Lung (tissue), 12 donors: ENCODE measurements around the gene SKOR1. TPM values are rescaled to one million over a fixed set of nuclear protein-coding genes. Genes with fewer than 3 reads are reported as not detected.
A peak's percentile ranks its signal among the peaks of the same experiment; 100 is the strongest.

ENCODE experiments used
- ATAC-seq: fragments of 200-7000 bp; cut with Tn5 transposase; one replicate; pipeline ENCODE4 v1.9.1; 2020; ENCODE audit warnings: moderate number of reproducible peaks; ENCODE audit not compliant: insufficient read depth, low FRiP score
- DNase-seq, 3 donors: peaks; one replicate each; pipeline ENCODE4 v3.0.0-alpha.2; 2013 to 2017
- H3K27ac ChIP-seq, 2 donors: one replicate each; pipeline ENCODE4 v1.5.1; 2013; ENCODE audit warnings: mild to moderate bottlenecking in 2 of 2, moderate library complexity in 2 of 2, control low read depth in 1 of 2, inconsistent platforms in 1 of 2, low read depth in 1 of 2, low read length in 1 of 2
- H3K27me3 ChIP-seq, 3 donors: one replicate each; pipeline ENCODE4 v1.5.1; 2013; ENCODE audit warnings: low read length in 2 of 3; ENCODE audit not compliant: control insufficient read depth in 3 of 3, insufficient read depth in 3 of 3
- H3K36me3 ChIP-seq, 4 donors: one replicate each; pipeline ENCODE4 v1.5.1; 2013; ENCODE audit warnings: low read length in 4 of 4, mild to moderate bottlenecking in 1 of 4, moderate library complexity in 1 of 4; ENCODE audit not compliant: control insufficient read depth in 4 of 4, insufficient read depth in 4 of 4
- H3K4me1 ChIP-seq, 5 donors: one replicate each; pipeline ENCODE4 v1.5.1; 2013; ENCODE audit warnings: low read length in 5 of 5, mild to moderate bottlenecking in 2 of 5, moderate library complexity in 1 of 5; ENCODE audit not compliant: control insufficient read depth in 5 of 5, insufficient read depth in 5 of 5
- H3K4me3 ChIP-seq: one replicate; pipeline ENCODE4 v1.5.1; 2013; ENCODE audit warnings: mild to moderate bottlenecking, control low read depth, moderate library complexity
- H3K9ac ChIP-seq, 2 donors: one replicate each; pipeline ENCODE4 v1.5.1; 2013; ENCODE audit warnings: low read length in 2 of 2, control low read depth in 1 of 2; ENCODE audit not compliant: insufficient read depth in 1 of 2
- H3K9me3 ChIP-seq, 4 donors: one replicate each; pipeline ENCODE4 v1.5.1; 2013; ENCODE audit warnings: low read length in 3 of 4, mild to moderate bottlenecking in 1 of 4, moderate library complexity in 1 of 4; ENCODE audit not compliant: control insufficient read depth in 4 of 4, insufficient read depth in 3 of 4
- whole genome bisulfite sequencing, 2 donors: extraction: QIAGEN DNeasy Blood & Tissue Kit; methylation state at CpG; one replicate each; pipeline ENCODE4 v1.1.7; 2013; 5-methylcytosine and 5-hydroxymethylcytosine counted together
- polyA plus RNA-seq, 2 donors: library from polyadenylated mRNA; stranded (reverse); fragments of 200-250 nt; gene quantifications; one replicate each; pipeline ENCODE4 v1.2.1, GENCODE V29; 2013
- total RNA-seq, 2 donors: library from RNA; depleted of rRNA in 1 of 2; stranded (reverse); fragments of >200 nt in 1 of 2; gene quantifications; one replicate each; pipeline ENCODE4 v1.2.1, GENCODE V29; 2014 to 2021
- TF ChIP-seq, protein P1 (sequence below): IDR thresholded peaks from 2 replicates; pipeline ENCODE4 v1.5.1; 2012; ENCODE audit warnings: mild to moderate bottlenecking; ENCODE audit errors: control extremely low read depth, extremely low read depth
- donor health status: control.
- donor health status: control.
- donor health status: Bipolar disorder and iron deficiency.
- donor health status: healthy.
- donor health status: DM: yes; HTN: yes; CAD: no.

Gene SKOR1
- total and polyA plus RNA-seq, 4 donors, result 0.17 to 0.46 (median 0.31) TPM

DNA sequence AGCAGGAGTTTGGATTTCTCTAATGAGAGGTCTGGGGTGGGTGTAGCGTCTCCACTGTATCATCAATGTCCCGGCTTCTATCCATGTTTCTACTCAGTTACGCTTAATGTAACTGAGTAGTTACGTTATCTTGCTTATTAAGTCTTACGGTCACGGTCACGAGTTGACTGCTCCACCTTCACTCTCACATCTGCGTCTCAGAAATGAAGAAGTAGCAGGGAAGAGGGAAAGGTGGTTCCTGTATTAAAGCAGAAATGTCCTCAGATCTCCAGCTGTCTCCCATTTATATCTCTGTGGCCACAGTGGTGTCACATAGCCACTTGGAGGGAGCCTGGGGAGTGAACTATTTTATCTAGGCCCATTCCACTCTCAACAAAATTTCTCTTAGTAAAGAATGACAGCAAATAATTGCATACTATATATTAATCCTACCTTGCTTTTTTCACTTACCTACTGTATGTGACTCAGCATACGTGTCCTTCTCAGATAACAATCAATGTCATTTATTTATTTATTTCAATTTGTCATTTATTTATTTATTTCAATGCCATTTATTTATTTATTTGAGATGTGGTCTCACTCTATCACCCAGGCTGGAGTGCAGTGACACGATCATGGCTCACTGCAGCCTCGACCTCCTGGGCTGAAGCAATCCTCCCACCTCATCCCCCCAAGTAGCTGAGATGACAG, 54.3 kb downstream of the SKOR1 start:
- Histone ChIP-seq H3K27me3 (no peaks in the 10 kb centered on the region), H3K4me3 (no peak overlapping the region), H3K9me3 (peaks cover 0 to 2% (median 0%) of the 10 kb centered on the region in 4 donors), H3K27ac (no peak overlapping the region), H3K4me1 (peaks cover 0 to 10% (median 0%) of the 10 kb centered on the region in 5 donors), H3K9ac (no peak overlapping the region), H3K36me3 (no peaks in the 10 kb centered on the region)
- DNase-seq (no peak), ATAC-seq (no peak)
- 45 to 86% methylated on average over 11 of the region's 11 CpGs for WGBS, 2 donors
- TF ChIP-seq, protein P1, sequence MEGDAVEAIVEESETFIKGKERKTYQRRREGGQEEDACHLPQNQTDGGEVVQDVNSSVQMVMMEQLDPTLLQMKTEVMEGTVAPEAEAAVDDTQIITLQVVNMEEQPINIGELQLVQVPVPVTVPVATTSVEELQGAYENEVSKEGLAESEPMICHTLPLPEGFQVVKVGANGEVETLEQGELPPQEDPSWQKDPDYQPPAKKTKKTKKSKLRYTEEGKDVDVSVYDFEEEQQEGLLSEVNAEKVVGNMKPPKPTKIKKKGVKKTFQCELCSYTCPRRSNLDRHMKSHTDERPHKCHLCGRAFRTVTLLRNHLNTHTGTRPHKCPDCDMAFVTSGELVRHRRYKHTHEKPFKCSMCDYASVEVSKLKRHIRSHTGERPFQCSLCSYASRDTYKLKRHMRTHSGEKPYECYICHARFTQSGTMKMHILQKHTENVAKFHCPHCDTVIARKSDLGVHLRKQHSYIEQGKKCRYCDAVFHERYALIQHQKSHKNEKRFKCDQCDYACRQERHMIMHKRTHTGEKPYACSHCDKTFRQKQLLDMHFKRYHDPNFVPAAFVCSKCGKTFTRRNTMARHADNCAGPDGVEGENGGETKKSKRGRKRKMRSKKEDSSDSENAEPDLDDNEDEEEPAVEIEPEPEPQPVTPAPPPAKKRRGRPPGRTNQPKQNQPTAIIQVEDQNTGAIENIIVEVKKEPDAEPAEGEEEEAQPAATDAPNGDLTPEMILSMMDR, result no peak

DNA sequence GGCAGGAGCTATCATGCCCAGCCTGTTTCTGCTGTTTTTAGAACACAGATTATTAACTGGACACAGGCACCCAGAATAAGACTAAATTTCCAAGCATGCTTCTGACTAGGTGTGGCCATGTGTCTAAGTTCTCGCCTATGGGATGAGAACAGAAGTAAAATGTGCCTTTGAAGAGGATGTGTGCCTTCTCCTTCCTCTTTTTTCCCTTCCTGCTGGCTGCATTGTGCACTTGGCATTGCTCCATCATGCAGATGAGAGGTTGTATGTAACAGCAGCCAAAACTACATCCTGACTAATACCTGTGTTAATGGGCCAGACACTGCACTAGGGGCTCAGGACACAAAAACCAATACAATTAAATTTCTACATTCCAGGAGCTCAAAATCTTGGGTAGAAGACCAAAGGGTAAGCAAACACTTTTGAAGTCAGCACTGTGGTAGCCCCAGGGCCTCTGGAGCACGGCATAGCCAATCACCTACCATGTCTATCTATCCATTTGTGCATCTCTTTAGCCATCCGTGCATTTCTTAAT, 55.4 kb downstream of the SKOR1 start:
- Histone ChIP-seq H3K9me3 (peaks cover 0 to 2% (median 0%) of the 10 kb centered on the region in 4 donors), H3K27me3 (no peaks in the 10 kb centered on the region), H3K4me3 (no peak overlapping the region), H3K9ac (no peak overlapping the region), H3K36me3 (no peaks in the 10 kb centered on the region), H3K4me1 (peaks cover 0 to 16% (median 0%) of the 10 kb centered on the region in 5 donors), H3K27ac (peak overlapping the region in 1 of 2 donors; percentile 33)
- no peak for ATAC-seq
- TF ChIP-seq, protein P1, result no peak
- WGBS, 2 donors, result 53 to 67% methylated on average over 3 of the region's 3 CpGs
- DNase-seq, result peak; percentile 22 to 50 (median 26)

DNA sequence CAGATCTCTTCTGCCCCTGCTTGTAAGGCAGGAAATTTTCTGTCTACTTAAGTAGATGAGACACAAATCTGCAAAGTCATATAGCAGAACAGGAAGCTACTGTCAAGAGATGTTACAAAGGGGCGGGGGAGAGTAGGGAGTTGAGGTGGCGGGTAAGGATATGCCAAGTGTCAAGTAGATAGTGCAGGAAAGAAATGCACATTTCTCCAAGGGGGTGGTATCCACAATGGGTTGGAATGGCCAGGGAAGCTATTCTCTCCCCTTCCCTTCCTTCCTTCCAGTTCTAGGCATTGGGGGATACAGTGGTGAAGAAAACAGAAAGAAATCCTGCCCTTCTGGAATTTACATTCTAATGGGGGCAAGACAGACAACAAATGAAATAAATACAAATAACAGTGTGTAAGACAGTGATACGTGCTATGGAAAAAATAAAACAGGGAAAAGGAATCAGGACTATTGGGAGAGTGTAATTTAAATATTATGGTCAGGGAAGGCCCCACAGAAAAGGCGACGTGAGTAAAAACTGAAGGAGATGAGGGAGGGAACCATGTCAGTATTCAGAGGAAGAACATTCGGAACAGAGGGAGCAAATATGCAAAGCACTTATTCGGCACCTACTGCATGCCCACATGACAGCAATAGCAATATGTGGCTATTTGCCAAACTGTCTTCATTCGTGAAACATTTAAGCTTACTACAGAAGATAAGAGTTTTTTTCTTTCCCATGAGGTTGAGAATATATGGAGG, 57.4 kb downstream of the SKOR1 start:
- Histone ChIP-seq H3K36me3 (no peaks in the 10 kb centered on the region), H3K9ac (no peak overlapping the region), H3K9me3 (peaks cover 0 to 2% (median 0%) of the 10 kb centered on the region in 4 donors), H3K4me1 (peaks cover 0 to 16% (median 0%) of the 10 kb centered on the region in 5 donors), H3K27ac (peak overlapping the region in 1 of 2 donors; percentile 32), H3K4me3 (no peak overlapping the region), H3K27me3 (no peaks in the 10 kb centered on the region)
- WGBS, 2 donors, result 55 to 73% methylated on average over 8 of the region's 8 CpGs
- ATAC-seq, result no peak
- TF ChIP-seq, protein P1, result no peak
- DNase-seq, result peak; percentile 19 to 61 (median 32)
